ENCODE measurements around the gene NECAB2.

Gene NECAB2

GRCh38 chr16:83947642-83948234 is 20.3 kb upstream of the NECAB2 start:
- TF ChIP-seq ZC3H10 (CRISPR knock-in tag; IDR thresholded peaks at IDR 0.05) (no peak), ZNF8 (CRISPR knock-in tag; IDR thresholded peaks at IDR 0.05) (no peak), ZNF70 (CRISPR knock-in tag; IDR thresholded peaks at IDR 0.05) (no peak), ZFP3 (CRISPR knock-in tag; IDR thresholded peaks at IDR 0.05) (no peak), PPARA (CRISPR knock-in tag; IDR thresholded peaks at IDR 0.05; ENCODE audit: borderline replicate concordance) (no peak), GLIS3 (CRISPR knock-in tag; IDR thresholded peaks at IDR 0.05) (no peak), ZNF565 (CRISPR knock-in tag; conservative IDR thresholded peaks at IDR 0.05; ENCODE audit: low read depth) (no peak), SNAI2 (CRISPR knock-in tag; IDR thresholded peaks at IDR 0.05) (no peak), ZFP30 (CRISPR knock-in tag; IDR thresholded peaks at IDR 0.05) (no peak), ISL1 (CRISPR knock-in tag; IDR thresholded peaks at IDR 0.05) (no peak), TSHZ2 (CRISPR knock-in tag; IDR thresholded peaks at IDR 0.05) (no peak), RARB (CRISPR knock-in tag; IDR thresholded peaks at IDR 0.05) (no peak), OSR1 (CRISPR knock-in tag; IDR thresholded peaks at IDR 0.05) (no peak), CSDC2 (CRISPR knock-in tag; IDR thresholded peaks at IDR 0.05) (no peak), ARNTL (CRISPR knock-in tag; IDR thresholded peaks at IDR 0.05; ENCODE audit: borderline replicate concordance, low read depth) (no peak), ESRRG (CRISPR knock-in tag; IDR thresholded peaks at IDR 0.05) (no peak), BACH2 (CRISPR knock-in tag; IDR thresholded peaks at IDR 0.05; ENCODE audit: borderline replicate concordance) (no peak)
- no peak for ATAC-seq

DNA sequence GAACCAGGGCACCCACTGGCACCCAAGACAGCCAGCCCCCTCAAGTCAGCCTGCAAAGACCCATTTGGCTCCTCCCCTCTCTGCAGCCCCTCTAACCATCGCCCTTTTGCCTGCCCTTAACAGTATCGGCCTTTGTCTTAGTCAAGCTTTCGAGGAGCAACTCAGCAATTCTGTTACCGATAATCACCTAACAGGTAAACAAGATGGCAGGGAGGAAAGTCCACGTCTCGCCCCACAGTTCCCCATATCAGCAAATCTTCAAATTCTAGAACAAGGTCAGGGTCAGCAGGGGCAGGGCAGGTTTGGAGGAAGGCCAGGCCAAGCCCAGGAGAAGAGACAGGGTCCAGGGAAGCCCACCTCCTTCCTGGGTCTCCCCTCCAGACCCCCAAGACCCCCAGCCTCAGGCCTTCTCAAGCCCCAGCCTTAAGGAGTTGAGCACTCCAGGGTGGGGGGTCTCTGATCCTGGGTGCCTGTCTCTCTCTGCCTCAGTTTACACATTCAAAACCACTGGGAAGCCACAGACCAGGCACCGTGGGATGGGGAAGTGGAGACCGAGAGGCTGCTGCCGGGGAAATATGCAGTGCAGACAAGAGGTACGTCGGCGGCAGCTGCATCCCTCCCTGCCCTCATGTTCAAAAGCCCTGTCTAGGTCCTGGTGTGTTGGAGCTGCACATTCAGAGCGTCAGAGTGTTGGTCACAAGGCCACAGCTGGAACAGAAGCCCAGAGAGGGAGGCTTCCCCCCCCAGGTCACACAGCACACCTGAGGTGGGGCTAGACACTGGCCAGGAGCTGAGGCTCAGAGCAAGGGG is 18.9 kb upstream of the NECAB2 start:
- TF ChIP-seq, protein P1, sequence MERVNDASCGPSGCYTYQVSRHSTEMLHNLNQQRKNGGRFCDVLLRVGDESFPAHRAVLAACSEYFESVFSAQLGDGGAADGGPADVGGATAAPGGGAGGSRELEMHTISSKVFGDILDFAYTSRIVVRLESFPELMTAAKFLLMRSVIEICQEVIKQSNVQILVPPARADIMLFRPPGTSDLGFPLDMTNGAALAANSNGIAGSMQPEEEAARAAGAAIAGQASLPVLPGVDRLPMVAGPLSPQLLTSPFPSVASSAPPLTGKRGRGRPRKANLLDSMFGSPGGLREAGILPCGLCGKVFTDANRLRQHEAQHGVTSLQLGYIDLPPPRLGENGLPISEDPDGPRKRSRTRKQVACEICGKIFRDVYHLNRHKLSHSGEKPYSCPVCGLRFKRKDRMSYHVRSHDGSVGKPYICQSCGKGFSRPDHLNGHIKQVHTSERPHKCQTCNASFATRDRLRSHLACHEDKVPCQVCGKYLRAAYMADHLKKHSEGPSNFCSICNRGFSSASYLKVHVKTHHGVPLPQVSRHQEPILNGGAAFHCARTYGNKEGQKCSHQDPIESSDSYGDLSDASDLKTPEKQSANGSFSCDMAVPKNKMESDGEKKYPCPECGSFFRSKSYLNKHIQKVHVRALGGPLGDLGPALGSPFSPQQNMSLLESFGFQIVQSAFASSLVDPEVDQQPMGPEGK (CRISPR knock-in tag; IDR thresholded peaks at IDR 0.05; ENCODE audit: borderline replicate concordance), result no peak
- no peak for TF ChIP-seq ZC3H10 (CRISPR knock-in tag; IDR thresholded peaks at IDR 0.05)
- TF ChIP-seq ARNTL (CRISPR knock-in tag; IDR thresholded peaks at IDR 0.05; ENCODE audit: borderline replicate concordance, low read depth), result no peak
- TF ChIP-seq ZNF565 (CRISPR knock-in tag; conservative IDR thresholded peaks at IDR 0.05; ENCODE audit: low read depth), result no peak
- no peak for TF ChIP-seq RARB (CRISPR knock-in tag; IDR thresholded peaks at IDR 0.05)
- no peak for TF ChIP-seq CSDC2 (CRISPR knock-in tag; IDR thresholded peaks at IDR 0.05)
- no peak for TF ChIP-seq POU6F1 (CRISPR knock-in tag; IDR thresholded peaks at IDR 0.05; ENCODE audit: borderline replicate concordance, low read depth)
- TF ChIP-seq ESRRG (CRISPR knock-in tag; IDR thresholded peaks at IDR 0.05), result no peak
- TF ChIP-seq ISL1 (CRISPR knock-in tag; IDR thresholded peaks at IDR 0.05), result no peak
- no peak for TF ChIP-seq BACH2 (CRISPR knock-in tag; IDR thresholded peaks at IDR 0.05; ENCODE audit: borderline replicate concordance)
- TF ChIP-seq TSHZ2 (CRISPR knock-in tag; IDR thresholded peaks at IDR 0.05), result no peak
- no peak for TF ChIP-seq TCF4 (CRISPR knock-in tag; IDR thresholded peaks at IDR 0.05; ENCODE audit: borderline replicate concordance)
- no peak for TF ChIP-seq CREB5 (CRISPR knock-in tag; IDR thresholded peaks at IDR 0.05; ENCODE audit: low read depth)
- TF ChIP-seq ZNF70 (CRISPR knock-in tag; IDR thresholded peaks at IDR 0.05), result no peak
- ATAC-seq, result no peak
